T47D (cell line): ENCODE data around the gene WDR27.
A peak's percentile ranks its signal among the peaks of the same experiment; 100 is the strongest.

Experiments used
- DNase-seq, 2 experiments: peaks; one replicate each; pipeline versions ENCODE4 v3.0.0 to v3.0.0-alpha.2; 2011 to 2012; ENCODE audit warnings: low read depth in 1 of 2, low spot score in 1 of 2
- JUND ChIP-seq: IDR thresholded peaks from 2 replicates; pipeline ENCODE4 v1.6.1; 2012; ENCODE audit warnings: low read depth
- in situ Hi-C: cut with HindIII; loops from 2 replicates; pipeline ENCODE4 v1.10.0; 2016; ENCODE audit warnings: low sequenced_read_pairs, low pct_unique_long_range_greater_than_20kb

The WDR27 gene

DNA sequence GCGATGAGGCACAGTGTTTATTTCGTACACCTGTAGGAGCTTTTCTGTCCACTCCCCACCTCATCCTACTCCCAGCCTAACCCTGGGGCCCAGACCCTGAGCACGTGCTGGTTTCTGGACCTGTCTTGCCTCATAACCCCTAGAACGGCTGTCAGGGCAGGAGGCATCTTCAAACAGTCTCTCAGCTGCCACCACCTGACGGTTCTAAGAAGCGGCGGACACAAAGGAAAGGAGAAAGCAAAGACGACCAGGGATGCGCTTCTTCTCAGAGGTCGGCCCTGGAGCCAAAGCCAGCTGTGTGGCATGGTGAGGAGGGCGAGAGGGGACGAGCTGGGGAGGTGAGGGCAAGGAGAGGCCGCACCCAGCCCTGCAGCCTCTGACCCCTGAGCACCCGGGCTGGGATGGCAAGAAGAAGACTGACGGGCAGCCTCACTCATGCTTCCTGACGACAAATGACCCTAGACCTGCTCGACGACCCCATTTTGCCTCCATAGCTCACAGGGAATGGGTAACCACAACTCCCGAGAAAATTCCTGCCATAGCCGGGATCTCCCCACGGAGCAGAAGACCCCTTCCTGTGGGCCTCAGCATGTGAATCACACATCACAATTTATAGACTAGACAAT lies 62.1 kb downstream of the WDR27 start:
- TF ChIP-seq JUND, result no peak
- in situ Hi-C loops, result no loop called here
- peak in 1 of 2 experiments; percentile 35 for DNase-seq

DNA sequence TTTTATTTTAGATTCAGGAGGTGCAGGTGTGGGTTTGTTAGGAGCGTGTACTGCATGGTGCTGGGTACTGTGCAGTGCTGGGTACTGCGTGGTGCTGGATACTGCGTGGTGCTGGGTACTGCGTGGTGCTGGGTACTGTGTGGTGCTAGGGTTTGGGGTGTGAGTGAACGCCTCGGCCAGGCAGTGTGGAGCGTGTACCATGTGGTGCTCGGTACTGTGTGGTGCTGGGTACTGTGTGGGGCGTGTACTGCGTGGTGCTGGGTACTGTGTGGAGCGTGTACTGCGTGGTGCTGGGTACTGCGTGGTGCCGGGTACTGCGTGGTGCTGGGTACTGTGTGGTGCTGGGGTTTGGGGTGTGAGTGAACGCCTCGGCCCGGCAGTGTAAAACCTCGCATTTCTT lies 62.9 kb downstream of the WDR27 start:
- DNase-seq, result no peak
- in situ Hi-C loops, result no loop called here
- TF ChIP-seq JUND, result no peak

DNA sequence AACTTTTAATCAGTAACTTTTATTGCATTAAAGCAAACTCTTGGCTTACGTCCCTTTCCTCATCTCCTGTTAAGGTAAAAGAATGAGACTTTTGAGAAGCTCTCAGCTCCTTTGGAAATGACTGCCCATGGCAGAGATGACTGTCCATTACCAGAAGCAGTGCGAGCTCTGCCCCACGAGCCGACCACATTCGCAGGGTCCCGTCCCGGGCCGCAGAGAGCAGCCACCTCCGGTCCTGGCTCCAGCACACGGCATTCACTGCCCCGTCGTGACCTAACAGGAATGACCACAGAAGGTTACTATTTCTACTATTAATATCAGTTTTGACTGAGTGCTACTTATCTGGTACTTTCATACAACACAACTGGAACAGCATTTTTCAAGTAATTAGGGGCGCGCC lies 63.4 kb downstream of the WDR27 start:
- no peak for DNase-seq
- in situ Hi-C loops, result no loop called here
- no peak for TF ChIP-seq JUND

- no peak for DNase-seq
- in situ Hi-C loops, result no loop called here
- no peak for TF ChIP-seq JUND
Observed at GRCh38 chr6:169635345-169635744, 66.5 kb downstream of the WDR27 start.

DNA sequence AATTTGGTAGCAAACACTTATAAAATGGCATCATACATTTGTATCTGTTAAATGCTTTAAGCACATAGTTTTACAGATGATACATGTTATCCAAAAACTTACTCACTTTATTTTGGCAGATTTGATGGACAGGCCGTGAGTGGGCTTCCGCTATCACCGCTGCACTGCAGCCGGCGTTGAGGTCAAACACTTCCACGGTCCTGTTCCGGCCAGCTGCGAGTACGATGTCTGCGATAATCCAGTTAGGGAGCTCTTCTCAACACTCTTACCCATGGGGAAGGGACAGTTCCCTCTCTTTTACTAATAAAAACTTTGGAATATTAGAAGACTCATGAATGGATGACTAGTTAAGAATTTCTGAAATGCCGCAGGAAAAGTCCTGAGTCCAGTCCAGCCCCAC lies 69.0 kb downstream of the WDR27 start:
- DNase-seq, result no peak
- in situ Hi-C loops, result no loop called here
- TF ChIP-seq JUND, result no peak

- in situ Hi-C loops, result no loop called here
- DNase-seq, result no peak
- no peak for TF ChIP-seq JUND
Observed at GRCh38 chr6:169629256-169629655, 72.6 kb downstream of the WDR27 start.

DNA sequence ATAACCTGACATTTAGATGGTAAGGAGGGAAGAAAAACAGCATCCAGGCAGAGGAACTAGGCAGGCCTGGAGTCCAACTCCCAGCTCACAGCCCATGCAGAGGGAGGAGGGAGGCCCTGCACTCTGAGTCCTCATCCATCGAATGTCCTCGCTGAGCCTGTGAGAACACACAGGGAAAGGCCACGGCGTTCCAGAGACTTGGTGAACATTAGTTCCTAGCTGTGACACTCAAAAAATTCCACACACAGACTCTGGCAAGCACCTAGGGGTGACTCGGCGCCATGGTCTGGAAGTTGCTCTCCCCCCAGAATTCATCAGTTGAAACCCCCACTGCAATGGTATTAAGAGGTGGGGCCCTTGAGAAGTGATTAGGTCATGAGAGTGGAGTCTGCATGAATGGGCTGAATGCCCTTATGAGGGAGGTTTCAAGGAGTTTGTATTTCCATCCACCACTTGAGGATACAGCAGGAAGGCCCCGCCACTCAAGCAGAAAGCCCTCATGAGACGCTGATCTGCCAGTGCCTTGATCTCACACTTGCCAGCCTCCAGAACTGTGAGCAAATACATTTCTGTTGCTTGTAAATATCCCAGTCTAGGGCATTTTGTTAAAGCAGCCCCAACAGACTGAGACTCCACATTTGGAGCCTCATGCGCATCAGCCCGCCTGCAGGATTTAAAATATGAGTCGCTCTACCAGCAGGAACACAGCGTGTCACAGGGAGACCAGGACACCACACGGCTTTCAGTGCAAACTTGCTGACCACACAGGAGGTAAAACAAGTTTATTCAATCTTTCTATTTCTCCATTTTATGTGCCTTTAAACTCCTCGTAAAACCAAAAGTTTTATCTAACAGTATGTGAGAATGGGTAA lies 73.9 kb downstream of the WDR27 start:
- in situ Hi-C loops, result no loop called here
- no peak for DNase-seq
- no peak for TF ChIP-seq JUND

GRCh38 chr6:169626649-169627048 lies 75.2 kb downstream of the WDR27 start:
- in situ Hi-C loops, result no loop called here

DNA sequence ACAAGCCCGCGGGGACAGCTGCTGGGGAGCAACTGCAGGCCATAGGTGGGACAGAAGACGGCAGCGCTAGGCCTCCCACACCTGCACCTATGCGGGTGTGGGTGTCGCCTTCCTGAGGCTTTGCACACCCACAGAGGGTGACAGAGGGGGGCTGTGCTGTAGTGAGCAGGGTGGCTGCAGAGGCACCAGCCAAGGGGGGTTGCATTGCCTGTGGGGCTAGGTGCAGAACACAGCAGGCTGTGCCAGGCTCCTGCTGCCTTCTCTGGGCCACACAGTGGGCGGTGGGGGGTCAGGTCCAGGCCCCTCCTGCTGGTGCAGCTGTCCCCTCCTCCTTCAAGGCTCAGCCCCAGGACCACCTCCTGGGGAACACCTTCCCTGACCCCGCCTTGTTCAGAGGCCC lies 75.7 kb downstream of the WDR27 start:
- no peak for TF ChIP-seq JUND
- in situ Hi-C loops, result no loop called here
- no peak for DNase-seq

More at GRCh38 chr6:169626649-169627048, 75.2 kb downstream of the WDR27 start:
- TF ChIP-seq JUND, result no peak
- no peak for DNase-seq

- TF ChIP-seq JUND, result no peak
- DNase-seq, result no peak
- in situ Hi-C loops, result no loop called here
Observed at GRCh38 chr6:169625376-169625775, 76.5 kb downstream of the WDR27 start.

DNA sequence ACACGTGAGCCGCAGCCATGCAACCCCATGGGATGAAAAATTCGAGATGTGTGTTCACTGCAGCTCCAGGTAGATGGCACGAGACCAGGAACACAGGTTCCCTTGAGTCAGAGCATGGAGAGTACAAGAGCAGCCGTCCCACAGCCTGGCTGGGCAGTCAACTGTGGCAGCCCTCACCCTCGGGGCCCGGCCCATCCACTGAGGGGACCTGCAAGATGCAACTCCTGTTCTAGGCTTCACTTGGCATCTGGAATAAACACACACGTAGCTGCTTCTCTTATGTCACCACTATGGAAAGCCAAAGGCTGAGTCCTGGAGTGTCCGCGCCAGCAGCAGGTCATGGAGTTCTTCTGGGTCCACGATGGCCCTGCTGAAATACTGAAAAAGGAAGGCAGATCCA lies 77.0 kb downstream of the WDR27 start:
- no peak for DNase-seq
- no peak for TF ChIP-seq JUND
- in situ Hi-C loops, result no loop called here

- TF ChIP-seq JUND, result no peak
- DNase-seq, result no peak
- in situ Hi-C loops, result no loop called here
Observed at GRCh38 chr6:169623975-169624374, 77.9 kb downstream of the WDR27 start.

GRCh38 chr6:169623343-169623742 lies 78.5 kb downstream of the WDR27 start:
- no peak for TF ChIP-seq JUND
- in situ Hi-C loops, result no loop called here
- no peak for DNase-seq
